Anterior cingulate cortex (tissue), 58 donors: ENCODE results near the gene SEMA3E.

ENCODE experiments used
- DNase-seq, 58 donors: peaks; one replicate each; lab custom pipeline; 2025; lab: John Stamatoyannopoulos, UW

SEMA3E gene

DNA sequence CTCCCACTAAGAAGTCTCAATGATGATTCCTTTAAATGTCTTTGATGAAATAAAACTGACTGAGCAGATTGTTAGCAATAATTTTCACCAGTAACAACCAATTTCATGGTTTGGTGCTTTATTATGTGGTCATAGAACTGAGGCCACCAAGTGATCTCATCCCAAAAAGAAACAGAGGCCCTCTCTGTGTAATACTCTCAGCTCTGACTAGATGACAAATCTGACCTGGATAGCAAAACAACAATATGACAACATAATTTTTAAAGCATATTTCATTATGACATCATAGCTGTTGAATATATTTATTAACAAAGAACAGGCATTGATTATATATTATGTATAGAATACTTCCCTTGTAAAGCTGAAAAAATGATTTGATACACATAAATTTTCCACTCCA is 5.9 kb downstream of the SEMA3E start:
- no peak for DNase-seq

- no peak for DNase-seq
Measured at GRCh38 chr7:83640731-83641537, 8.0 kb downstream of the SEMA3E start.

DNA sequence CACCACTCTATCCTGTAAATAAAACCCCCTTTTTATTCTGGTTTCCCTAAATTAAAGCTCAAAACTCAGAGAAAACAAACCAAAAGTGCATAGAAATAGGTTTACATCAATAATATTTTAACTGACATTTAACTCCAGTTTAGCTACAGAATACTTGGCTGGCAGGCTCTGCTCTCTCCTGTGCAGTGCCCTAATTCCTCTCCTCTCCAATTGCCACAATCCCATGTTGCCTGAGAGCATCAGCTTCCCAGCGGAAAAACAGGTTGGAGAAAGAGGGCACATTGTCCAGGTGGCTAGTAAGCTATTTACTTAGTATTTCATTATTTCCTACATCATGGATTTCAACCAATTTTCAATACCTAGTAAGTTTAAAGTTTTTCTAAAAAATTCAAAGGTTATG is 8.7 kb downstream of the SEMA3E start:
- no peak for DNase-seq

GRCh38 chr7:83633516-83633915 is 15.4 kb downstream of the SEMA3E start:
- DNase-seq, result no peak

- DNase-seq, result no peak
Measured at GRCh38 chr7:83629117-83629880, 19.6 kb downstream of the SEMA3E start.

DNA sequence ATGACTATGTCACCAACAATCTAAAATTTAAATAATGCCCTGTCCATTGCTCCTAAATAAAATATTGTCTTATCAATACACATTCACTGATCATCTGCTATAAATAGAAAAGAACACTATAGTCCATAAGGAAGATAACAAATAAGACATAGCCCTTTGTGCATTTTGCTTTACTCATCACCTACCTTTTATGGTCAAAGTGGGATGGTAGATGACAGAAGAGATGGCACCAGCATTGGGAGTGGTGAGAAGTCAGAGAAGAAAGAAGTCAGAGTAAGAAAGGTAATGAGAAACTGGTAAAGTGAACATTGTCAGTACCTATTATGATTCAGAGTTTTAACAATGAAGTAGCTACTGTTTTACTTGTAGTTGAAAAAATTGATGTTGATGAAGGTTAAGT is 31.1 kb downstream of the SEMA3E start:
- DNase-seq, result no peak

GRCh38 chr7:83614112-83614511 is 34.8 kb downstream of the SEMA3E start:
- DNase-seq, result no peak

- DNase-seq, result no peak
Measured at GRCh38 chr7:83613232-83613631, 35.7 kb downstream of the SEMA3E start.

DNA sequence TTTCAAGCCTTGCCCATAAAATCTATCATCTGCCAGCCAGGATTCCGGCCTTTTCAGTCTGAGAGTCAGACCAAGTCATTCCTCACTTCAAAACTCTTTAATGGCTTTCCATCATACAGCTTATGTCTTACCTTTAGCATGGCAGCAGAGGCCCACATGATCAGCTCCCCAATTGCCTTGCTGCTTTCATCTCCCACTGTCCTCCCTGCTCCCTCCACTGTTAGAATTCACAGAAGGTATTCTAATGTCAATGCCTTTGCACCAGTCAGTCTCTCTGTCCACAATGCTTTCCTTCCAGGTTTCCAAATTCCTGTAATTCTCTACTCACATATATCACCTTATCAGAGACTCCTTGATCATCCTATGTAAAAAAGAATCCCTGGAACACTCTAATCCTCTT is 37.2 kb downstream of the SEMA3E start:
- DNase-seq, result no peak

- no peak for DNase-seq
Measured at GRCh38 chr7:83610649-83611304, 38.2 kb downstream of the SEMA3E start.

GRCh38 chr7:83608716-83609115 is 40.2 kb downstream of the SEMA3E start:
- no peak for DNase-seq

GRCh38 chr7:83603649-83604048 is 45.3 kb downstream of the SEMA3E start:
- no peak for DNase-seq

- DNase-seq, result no peak
Measured at GRCh38 chr7:83599131-83599530, 49.8 kb downstream of the SEMA3E start.

DNA sequence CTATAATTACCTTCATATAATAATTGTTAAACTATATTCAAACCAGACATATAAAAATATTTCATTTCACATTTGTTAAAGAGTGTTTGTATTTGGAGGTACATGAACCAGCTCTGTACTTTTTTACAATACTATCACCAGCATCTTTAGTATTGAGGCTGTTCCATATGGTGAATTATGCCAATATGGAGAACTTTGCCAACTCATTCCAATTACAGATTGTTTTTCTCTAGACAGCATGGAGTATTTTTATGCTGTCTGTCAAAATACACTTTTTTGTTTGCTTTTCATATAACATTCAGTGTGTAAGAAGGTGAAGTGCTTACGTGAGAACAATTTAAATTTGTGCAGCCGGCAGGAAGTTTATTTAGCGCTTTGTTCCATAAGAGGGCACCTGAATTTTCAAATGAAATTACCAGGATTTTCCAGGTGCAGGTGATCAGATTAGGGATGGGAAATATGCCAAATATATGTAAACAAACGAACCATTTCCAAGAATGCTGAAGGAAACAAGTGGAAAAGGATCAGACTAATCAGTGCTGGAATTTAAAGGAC is 54.9 kb downstream of the SEMA3E start:
- DNase-seq, result no peak

GRCh38 chr7:83588602-83589240 is 60.2 kb downstream of the SEMA3E start:
- no peak for DNase-seq

DNA sequence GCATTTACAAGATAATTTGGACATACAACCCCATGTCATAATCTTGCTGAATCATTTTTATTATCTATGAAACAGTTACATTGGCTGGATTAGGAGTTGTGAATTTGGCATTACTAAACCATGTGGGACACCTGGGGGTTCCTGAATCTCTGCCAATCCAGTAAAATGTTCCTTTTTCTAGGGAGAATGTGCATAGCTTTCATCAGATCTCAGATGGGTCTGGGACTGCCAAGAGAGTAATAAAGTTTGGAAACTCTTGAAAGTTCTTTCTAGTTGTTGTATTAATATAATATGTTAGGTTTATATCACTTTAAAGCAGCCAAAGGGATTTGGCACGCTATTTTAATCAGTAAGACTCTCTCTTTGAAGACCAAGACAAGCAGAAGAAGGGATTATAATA is 62.7 kb downstream of the SEMA3E start:
- no peak for DNase-seq

GRCh38 chr7:83581667-83582435 is 67.1 kb downstream of the SEMA3E start:
- DNase-seq, result no peak

DNA sequence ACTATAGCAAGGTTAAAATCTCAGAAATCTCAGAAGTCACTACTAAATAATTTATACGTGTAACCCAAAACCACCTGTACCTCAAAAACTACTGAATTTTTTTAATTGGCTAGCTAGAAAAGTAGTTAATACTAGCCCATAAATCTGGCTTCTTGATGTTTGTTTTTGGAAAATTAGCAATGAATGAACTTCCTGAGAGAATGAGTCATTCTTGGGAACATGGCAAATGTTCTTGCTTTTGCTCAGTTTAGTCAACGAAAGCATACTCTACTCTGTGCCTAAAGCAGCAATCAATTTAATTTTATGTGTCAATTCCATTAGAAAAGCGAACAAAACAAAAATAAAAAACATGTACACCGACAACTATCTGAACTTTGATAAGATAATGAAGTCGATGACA is 69.2 kb downstream of the SEMA3E start:
- no peak for DNase-seq

GRCh38 chr7:83575436-83575835 is 73.5 kb downstream of the SEMA3E start:
- DNase-seq, result no peak

GRCh38 chr7:83574616-83575015 is 74.3 kb downstream of the SEMA3E start:
- no peak for DNase-seq
